Stimulated activated CD8-positive, alpha-beta memory T cell treated with anti-CD3 and anti-CD28 coated beads, Interleukin-12 subunit alpha, Interleukin-12 subunit beta, amount 100 ng/mL, for 1 hour (primary cell): Measurements from ENCODE around the gene TSPEAR.

ENCODE experiments used
- DNase-seq: peaks from one replicate; pipeline ENCODE4 v3.0.0-alpha.2; 2020; ENCODE audit warnings: low read depth

Gene TSPEAR

DNA sequence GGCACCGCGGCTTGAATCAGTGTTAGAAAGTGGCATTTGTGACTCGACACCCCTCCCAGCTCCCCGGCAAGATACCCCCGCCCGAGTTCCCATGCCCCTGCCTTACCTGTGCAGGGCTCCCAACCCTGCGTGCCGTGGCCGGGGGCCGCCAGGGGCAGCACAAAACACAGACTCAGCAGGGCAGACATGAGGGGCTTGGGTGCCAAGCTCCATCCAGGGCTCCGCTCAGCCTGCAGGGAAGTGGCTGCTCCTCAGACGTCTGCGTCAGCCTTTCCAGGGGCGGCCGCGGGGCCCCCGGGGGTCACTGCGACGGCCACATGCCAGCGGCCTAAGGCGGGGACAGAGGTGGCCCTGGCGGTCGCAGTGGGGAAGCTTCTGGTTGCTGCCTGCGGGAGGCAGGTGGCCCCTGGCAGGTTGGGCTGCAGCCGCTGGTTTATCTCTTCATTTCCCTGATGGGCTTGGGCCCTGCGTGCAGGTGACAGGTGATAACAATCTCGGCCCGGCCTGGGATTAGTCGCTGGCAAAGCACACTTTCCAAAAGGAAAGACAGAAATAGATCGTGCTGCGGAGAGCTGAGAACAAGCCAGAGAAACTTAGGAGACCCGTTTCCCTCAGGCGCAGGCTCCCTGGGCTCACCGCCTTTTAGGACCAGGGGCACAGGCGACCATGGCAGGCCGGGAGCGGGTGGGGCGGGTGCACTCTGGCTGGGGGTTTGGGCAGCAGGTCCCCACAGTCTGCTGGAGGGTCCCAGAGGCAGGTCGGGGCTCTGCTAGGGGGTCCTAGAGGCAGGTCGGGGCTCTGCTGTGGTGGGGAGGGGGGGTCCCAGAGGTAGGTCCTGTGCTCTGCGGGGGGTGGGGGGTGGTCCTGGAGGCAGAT, at the start of gene TSPEAR:
TSPEAR (minus strand) TSS at position 246 of the 876 bp plus-strand sequence; CDS start at position 188, 58 bp downstream.
- DNase-seq: no peak

DNA sequence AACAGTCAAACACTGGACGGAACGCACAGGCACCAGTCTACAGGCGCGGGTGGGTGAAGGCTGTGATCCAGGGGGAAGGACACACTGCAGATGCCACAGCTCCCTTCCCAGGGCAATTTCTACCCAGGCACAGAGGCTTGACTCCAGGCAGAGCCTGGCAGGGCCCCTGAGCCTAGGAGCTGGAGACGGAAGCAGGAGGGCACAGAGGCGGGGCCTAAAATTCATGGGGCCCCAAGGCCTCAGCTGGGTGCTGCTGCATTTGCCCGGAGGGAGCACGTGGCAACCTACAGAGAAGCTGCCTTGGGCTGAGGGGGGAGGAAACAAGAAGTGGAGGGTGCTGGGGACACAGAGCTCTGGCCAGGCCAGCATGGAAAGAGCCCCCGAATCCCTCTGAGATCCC, 49.0 kb upstream of the TSPEAR start:
- no peak for DNase-seq

DNA sequence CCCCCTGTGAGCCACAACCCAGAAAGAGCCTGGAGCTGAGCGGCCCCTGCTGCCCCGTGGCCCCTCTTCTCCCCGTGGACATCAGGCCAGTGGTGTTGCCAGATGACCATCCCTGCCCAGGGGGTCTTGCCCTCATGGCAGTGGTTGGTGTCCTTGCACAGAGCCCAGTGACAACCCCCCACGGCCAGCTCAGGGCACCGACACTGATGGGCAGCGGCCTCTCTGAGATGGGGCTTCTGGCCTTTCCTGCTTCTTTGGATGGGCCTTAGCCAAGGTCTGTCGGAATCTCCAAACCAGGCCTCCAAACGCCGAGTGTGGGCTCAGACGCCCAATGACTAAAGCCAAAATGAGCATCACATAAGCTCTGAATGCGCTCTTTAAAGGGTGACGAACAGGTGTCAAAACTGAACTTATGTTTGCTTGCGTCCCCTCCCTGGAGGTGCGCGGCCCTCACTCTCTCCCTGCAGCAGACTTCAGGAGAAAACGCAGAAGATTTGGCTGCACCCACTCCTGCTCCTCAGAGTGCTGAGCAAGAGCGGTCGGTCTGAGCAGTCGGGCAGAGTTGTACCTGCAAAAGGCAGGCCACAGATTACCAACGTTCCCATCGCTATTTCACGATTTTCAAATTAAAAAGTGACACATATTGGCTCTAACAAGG, 48.4 kb upstream of the TSPEAR start:
- DNase-seq: no peak

- no peak for DNase-seq
Measured at GRCh38 chr21:44758781-44759627, 47.6 kb upstream of the TSPEAR start.

- DNase-seq: no peak
Measured at GRCh38 chr21:44758141-44758561, 46.8 kb upstream of the TSPEAR start.

GRCh38 chr21:44757731-44758130, 46.4 kb upstream of the TSPEAR start:
- DNase-seq: no peak

DNA sequence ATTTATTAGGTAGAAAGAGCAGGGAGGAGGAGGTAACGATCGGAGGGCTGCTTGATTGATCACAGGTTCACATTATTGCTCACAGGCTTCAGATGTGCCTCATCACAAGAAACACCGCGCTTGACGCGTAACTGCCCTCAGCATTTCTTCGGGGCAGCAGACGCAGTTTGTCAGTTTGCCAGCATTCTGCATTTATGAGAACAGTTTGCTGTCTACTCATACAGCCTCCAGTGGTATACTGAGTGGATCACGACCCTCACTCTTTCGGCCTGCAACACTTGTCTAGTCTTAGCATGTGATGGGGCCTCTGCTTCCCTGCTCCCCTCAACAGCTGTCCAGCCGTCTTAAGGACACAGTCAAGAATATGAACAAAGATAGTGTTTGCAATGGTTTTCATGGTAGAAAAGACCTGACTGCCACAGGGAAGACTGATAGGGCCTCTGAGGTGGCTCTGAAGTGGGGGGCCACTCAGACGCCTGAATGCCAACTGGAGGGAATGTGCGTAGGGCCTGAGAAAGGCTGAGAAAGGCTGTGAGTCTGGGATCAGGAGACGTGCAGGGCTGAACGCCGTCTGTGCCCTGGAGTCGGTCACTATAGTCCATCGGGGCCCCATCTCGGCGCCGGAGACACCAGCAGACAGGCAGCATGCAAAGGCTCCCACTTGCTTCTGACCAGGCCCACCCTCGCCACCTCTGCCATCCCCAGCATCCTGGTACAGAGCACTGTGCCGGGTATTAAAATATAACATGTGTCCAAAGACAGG, 45.2 kb upstream of the TSPEAR start:
- DNase-seq: no peak

DNA sequence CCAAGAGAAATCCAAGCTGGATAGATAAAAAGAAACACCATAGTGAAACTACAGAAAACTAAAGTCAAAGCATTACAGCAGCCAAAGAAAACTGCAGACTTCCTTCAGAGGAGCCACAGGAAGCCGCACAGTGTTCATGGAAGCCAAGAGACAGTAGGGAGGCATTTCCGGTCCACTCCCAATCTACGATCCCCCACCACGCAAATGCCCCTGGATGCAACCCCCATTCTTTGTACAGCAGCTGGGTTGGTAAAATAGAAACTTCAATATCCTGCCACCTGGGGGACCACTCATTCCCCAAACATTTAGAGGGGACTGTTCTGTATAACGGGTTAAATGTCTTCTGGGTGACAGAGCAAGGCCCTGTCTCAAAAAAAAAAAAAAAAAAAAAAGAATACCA, 43.9 kb upstream of the TSPEAR start:
- no peak for DNase-seq

DNA sequence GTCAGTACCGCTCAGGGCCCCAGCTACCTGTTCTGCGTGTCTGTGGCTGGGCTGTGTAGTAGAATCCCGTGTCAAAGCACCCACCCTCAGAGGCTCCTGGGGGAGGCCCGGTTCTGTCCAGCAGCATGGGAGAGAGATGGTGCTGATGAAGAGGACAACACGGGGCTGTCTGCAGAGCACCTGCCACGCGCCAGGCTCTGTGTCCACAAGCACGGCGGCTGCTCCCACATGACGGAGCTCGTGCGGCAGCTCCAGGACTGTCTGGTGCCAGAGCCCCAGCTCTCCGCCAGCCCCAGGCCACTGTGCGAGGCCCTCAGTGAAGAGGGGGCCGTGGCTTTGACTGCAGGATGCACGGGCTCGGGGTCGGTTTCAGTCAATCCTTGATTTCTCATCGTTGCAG, 42.0 kb upstream of the TSPEAR start:
- no peak for DNase-seq

DNA sequence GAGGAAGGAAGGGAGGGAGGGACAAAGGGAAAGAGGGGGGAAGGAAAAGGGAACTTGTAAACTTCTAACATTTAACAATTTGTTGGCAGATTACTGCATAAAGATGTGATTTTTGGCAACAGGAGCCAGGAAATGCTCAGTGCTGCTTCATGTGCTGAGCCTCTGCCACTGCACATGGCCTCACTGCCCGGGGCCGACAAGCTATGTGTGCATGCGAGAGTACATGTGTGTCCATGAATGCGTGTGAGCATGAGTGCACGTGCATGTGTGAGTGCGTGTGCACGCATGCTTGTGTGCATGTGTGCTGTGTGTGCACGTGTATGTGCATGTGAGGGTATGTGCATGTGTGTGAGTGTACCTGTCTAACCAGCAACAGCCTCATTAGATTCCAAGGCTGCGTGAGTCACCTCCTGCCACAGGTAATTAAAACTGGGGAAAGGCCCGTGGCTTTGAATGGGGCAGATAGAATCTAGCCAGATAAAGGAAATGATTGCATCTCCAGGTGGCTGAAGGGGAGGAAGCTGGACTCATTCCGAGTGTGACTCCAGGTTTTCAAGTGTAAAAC, 41.4 kb upstream of the TSPEAR start:
- no peak for DNase-seq

- no peak for DNase-seq
Measured at GRCh38 chr21:44751799-44752636, 40.6 kb upstream of the TSPEAR start.

- DNase-seq: no peak
Measured at GRCh38 chr21:44751186-44751798, 39.9 kb upstream of the TSPEAR start.

GRCh38 chr21:44750675-44751025, 39.3 kb upstream of the TSPEAR start:
- no peak for DNase-seq

- DNase-seq: no peak
Measured at GRCh38 chr21:44749759-44750674, 38.6 kb upstream of the TSPEAR start.

- no peak for DNase-seq
Measured at GRCh38 chr21:44749116-44749758, 37.9 kb upstream of the TSPEAR start.

- no peak for DNase-seq
Measured at GRCh38 chr21:44748621-44749020, 37.2 kb upstream of the TSPEAR start.

GRCh38 chr21:44742418-44743153, 31.2 kb upstream of the TSPEAR start:
- no peak for DNase-seq

- no peak for DNase-seq
Measured at GRCh38 chr21:44741921-44742320, 30.5 kb upstream of the TSPEAR start.
